AG08396 (cell line): ENCODE measurements around the gene POU5F2.

ENCODE experiments used
- DNase-seq: peaks from one replicate; pipeline ENCODE4 v3.0.0; 2012; ENCODE audit warnings: low spot score, mixed read lengths

The POU5F2 gene

GRCh38 chr5:93741136-93741811 is at the start of gene POU5F2:
Gene POU5F2, minus strand, starts transcription at chr5:93741600. Its CDS starts 37 bp downstream, at chr5:93741563.
- DNase-seq: no peak

DNA sequence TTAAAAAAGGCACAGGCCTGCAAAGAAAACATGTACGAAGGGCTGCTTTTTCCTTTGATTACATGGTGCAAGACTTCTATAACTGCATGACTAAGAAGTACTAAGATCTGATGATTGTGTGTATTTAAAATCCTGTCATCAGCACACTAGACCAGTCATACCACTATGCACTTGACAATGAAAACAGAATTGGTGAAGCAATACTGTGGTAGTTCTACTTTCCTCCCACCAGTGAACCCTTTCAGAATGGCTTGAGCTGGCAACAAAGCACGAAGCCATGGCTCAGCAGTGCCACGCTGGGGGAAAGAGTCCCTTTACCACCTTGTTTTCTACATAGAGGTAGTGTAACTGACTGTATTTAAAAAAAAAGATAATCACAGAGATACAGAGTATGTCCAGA is 49.0 kb upstream of the POU5F2 start:
- DNase-seq: peak; percentile 43

- DNase-seq: peak; percentile 38
These were observed 48.0 kb upstream of the POU5F2 start for GRCh38 chr5:93789173-93790067.

DNA sequence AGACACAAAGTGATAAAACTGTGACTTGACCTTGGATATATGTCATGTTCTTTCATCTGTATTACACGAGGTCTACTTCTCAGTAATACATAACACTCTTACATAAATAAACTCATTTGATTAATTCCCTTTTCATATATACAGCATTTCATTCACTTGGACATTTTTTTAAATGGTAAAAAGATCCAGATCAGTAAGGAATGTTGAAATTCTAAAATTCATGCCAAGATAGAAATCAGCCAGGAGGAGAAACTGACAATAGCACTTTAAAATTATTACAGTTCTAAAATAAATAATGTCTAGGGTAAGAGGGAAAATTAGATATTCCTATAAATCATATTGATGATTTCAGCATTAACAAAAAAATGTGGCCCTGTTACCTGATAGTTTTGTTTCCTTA is 46.2 kb upstream of the POU5F2 start:
- no peak for DNase-seq

- DNase-seq: no peak
These were observed 44.1 kb upstream of the POU5F2 start for GRCh38 chr5:93785475-93785874.

DNA sequence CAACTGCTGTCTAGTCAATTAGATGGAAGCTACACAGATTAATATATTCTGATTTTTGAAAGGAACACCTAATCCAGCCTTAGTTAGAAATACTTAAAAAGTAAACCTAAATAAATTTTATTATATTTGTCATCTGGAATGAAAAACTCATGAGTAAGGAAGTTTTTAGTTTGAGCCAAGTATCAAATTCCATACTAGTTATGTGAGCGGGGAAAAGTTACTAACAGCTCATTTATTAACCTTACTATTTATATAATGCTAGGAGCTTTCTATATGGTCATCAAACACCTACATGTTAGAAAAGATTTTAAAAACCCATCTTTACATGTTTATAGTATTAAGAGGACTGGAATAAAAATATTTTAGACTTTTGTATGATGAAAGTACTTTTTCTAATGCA is 41.6 kb upstream of the POU5F2 start:
- no peak for DNase-seq

GRCh38 chr5:93777620-93778019 is 36.2 kb upstream of the POU5F2 start:
- DNase-seq: no peak

- no peak for DNase-seq
These were observed 15.0 kb upstream of the POU5F2 start for GRCh38 chr5:93756372-93756771.

DNA sequence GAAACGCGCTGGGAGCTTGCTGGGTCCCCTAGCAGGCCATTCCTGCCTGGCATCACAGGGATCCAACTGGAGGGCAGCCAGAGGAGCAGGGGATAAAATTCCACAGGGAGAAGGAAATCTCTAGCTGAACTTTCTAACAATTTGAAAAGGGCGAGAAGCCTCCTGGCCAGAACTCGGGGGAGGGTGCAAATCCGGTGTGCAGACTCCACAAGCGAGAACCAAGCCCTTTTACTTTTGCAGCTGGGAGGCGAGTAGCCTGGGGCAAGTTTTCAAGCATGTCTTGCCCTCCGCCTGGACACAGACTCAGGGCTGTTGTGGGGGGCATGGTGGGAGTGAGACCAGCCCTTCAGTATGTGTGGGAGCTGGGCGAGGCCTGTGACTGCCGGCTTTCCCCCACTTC is 14.3 kb upstream of the POU5F2 start:
- DNase-seq: no peak

DNA sequence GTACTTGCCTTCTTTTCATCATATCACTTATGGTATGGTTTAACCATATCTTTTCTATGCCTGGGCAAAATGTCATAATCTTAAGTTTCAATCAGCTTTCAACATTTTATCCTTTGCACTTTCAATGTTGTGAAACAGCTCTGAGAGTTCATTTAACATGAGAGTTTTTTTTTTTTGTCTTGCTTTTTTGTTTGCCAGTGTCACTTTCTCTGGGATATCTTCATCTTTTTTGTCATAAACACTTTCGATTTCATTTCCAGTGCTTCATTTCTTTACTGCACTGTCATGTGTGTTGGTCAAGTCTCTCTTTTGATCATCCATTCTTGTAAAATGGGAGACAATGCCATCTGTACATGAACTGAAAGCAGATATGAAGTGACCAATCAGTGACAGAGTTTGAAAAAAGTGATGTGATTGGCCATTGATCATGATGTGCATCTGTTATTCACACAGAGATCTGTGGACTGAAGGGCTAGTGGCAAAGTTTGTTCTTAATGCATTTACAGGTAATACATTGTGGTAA is 7.5 kb upstream of the POU5F2 start:
- no peak for DNase-seq

- DNase-seq: peak; percentile 39
These were observed 5.1 kb upstream of the POU5F2 start for GRCh38 chr5:93746406-93747056.

GRCh38 chr5:93736284-93736683 is 5.1 kb downstream of the POU5F2 start:
- DNase-seq: peak; percentile 24

- peak; percentile 27 for DNase-seq
These were observed 6.0 kb downstream of the POU5F2 start for GRCh38 chr5:93735378-93735777.

- no peak for DNase-seq
These were observed 9.4 kb downstream of the POU5F2 start for GRCh38 chr5:93731987-93732386.

GRCh38 chr5:93726595-93726994 is 14.8 kb downstream of the POU5F2 start:
- DNase-seq: no peak

- DNase-seq: no peak
These were observed 16.6 kb downstream of the POU5F2 start for GRCh38 chr5:93724791-93725190.

- DNase-seq: no peak
These were observed 17.7 kb downstream of the POU5F2 start for GRCh38 chr5:93723681-93724080.

- no peak for DNase-seq
These were observed 18.4 kb downstream of the POU5F2 start for GRCh38 chr5:93723005-93723404.

DNA sequence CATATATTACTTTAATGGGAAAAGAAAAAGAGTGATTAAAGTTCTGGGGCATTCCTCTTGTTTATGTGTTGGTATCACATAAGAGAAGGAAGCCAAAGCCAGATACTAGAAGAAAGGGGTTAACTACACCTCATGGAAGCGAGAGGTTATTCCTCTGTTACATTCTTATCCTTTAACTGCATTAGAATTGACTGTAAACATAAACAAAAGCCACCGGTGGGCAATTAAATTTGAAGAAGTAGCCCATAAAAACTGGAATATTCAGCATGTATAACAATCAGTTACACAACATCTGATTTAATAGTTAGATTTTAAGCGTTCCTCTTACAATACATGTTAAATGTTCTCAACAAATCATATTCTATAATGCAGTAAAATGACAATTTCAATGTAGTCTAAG is 18.8 kb downstream of the POU5F2 start:
- DNase-seq: no peak

- no peak for DNase-seq
These were observed 19.9 kb downstream of the POU5F2 start for GRCh38 chr5:93721511-93721910.

DNA sequence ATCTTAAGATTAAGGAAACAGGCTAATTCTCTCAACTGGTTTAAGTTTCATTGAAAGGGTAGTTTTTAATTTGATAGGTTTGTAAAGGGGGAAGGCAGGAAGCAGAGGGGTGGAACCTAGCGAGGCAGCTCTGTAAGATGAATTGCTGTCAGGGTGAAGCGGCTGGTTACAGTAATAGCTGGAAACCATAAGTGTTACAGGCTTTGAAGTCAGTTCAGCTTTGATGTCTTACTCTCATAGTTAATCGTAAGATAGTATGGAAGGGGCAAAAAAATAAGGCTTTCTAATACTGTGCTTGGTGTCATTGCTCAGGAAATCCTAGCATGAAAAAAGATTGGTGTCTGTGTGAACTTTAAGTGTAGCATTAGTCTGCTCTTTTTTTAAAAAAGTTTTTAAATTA is 20.3 kb downstream of the POU5F2 start:
- no peak for DNase-seq

- DNase-seq: no peak
These were observed 24.2 kb downstream of the POU5F2 start for GRCh38 chr5:93717162-93717561.

GRCh38 chr5:93716453-93716852 is 24.9 kb downstream of the POU5F2 start:
- DNase-seq: no peak
